Caco-2 (cell line): ENCODE data around the gene GPR52. TPM values are rescaled to one million over a fixed set of nuclear protein-coding genes. Genes with fewer than 3 reads are reported as not detected.

Source experiments
- BruUV-seq: library from RNA; stranded (reverse); fragments of 400-500 nt; replicated peaks from 2 replicates; lab custom pipeline; 2021; lab: Mats Ljungman, UMichigan
- CTCF ChIA-PET: fragments of 300-600 bp; sonication (Branson Sonifier 250); formaldehyde crosslinking; loops from one replicate; lab custom pipeline; 2022; ENCODE audit warnings: antibody characterized with exemption; lab: Charles Lee
- POLR2A ChIA-PET: fragments of 300-600 bp; sonication (Branson Sonifier 250); formaldehyde crosslinking; loops from one replicate; lab custom pipeline; 2022; ENCODE audit warnings: antibody characterized with exemption; lab: Charles Lee
- DNase-seq, 2 experiments: peaks; one replicate each; pipeline versions ENCODE4 v3.0.0 to v3.0.0-alpha.2; 2020 to 2022
- H3K27me3 ChIP-seq: replicated peaks from 2 replicates; pipeline ENCODE4 v1.6.0; 2011; ENCODE audit warnings: low read length; ENCODE audit not compliant: control insufficient read depth, insufficient read depth
- H3K36me3 ChIP-seq: 2 replicates; pipeline ENCODE4 v1.5.1; 2011; ENCODE audit warnings: low read length; ENCODE audit not compliant: control insufficient read depth, insufficient read depth
- H3K4me1 ChIP-seq: fragments of 250-450 bp; sonication (Bioruptor Pico); 2 replicates; pipeline ENCODE4 v1.5.1; 2020; ENCODE audit warnings: mild to moderate bottlenecking
- H3K4me3 ChIP-seq: 2 replicates; pipeline ENCODE4 v1.5.1; 2011; ENCODE audit warnings: low read depth, mild to moderate bottlenecking, control low read depth, low read length
- H3K9me3 ChIP-seq: fragments of 250-450 bp; sonication (Bioruptor Pico); 2 replicates; pipeline ENCODE4 v1.5.1; 2020; ENCODE audit warnings: mild to moderate bottlenecking, moderate library complexity
- H3K27ac Mint-ChIP-seq: one replicate; pipeline ENCODE4 v1.8.0; 2022; ENCODE audit warnings: mixed read lengths; ENCODE audit not compliant: unreplicated experiment
- H3K27me3 Mint-ChIP-seq: one replicate; pipeline ENCODE4 v1.8.0; 2022; ENCODE audit warnings: mixed read lengths; ENCODE audit not compliant: insufficient read depth, unreplicated experiment
- H3K36me3 Mint-ChIP-seq: one replicate; pipeline ENCODE4 v1.8.0; 2022; ENCODE audit warnings: mild to moderate bottlenecking, mixed read lengths; ENCODE audit not compliant: insufficient read depth, unreplicated experiment
- H3K4me1 Mint-ChIP-seq: one replicate; pipeline ENCODE4 v1.8.0; 2022; ENCODE audit warnings: low read depth, mixed read lengths; ENCODE audit not compliant: unreplicated experiment
- H3K4me3 Mint-ChIP-seq: one replicate; pipeline ENCODE4 v1.8.0; 2022; ENCODE audit warnings: mild to moderate bottlenecking, moderate library complexity, mixed read lengths; ENCODE audit not compliant: unreplicated experiment
- H3K9me3 Mint-ChIP-seq: one replicate; pipeline ENCODE4 v1.8.0; 2022; ENCODE audit warnings: mixed read lengths; ENCODE audit not compliant: unreplicated experiment
- CTCF ChIP-seq, 2 experiments: fragments of 200-600 bp in 1 of 2; IDR thresholded peaks; 1 replicate in 1 of 2; 2 replicates in 1 of 2; pipeline versions ENCODE4 v1.5.1 to v1.8.0; 2011 to 2022; ENCODE audit warnings: antibody characterized with exemption in 1 of 2, control low read depth in 1 of 2, inconsistent platforms in 1 of 2, low read depth in 1 of 2, low read length in 1 of 2, mild to moderate bottlenecking in 1 of 2, moderate library complexity in 1 of 2; ENCODE audit not compliant: insufficient read depth in 1 of 2, severe bottlenecking in 1 of 2, unreplicated experiment in 1 of 2
- intact Hi-C: fragments of 100-400 bp; cut with micrococcal nuclease; formaldehyde crosslinking; loops from one replicate; pipeline ENCODE4 v1.10.0; 2022; ENCODE audit not compliant: unreplicated experiment
- total RNA-seq: library from RNA; stranded (reverse); gene quantifications from 2 replicates; pipeline ENCODE4 v1.2.3, GENCODE V29; 2022

Gene GPR52
- total RNA-seq, 1 experiment from 2014 or later, result 0.75 TPM

GRCh38 chr1:174428739-174429138 lies 19.0 kb upstream of the GPR52 start:
- H3K36me3 Mint-ChIP-seq, result no peaks in the 10 kb centered on the region
- H3K36me3 ChIP-seq, result no peaks in the 10 kb centered on the region
- no peaks in the 10 kb centered on the region for H3K27me3 Mint-ChIP-seq
- no TSS peak for BruUV-seq
- ChIA-PET CTCF (no interaction called here), POLR2A (no interaction called here)
- no peaks in the 10 kb centered on the region for H3K27me3 ChIP-seq
- DNase-seq, result no peak
- intact Hi-C loops, result no loop called here
- no peaks in the 10 kb centered on the region for H3K4me1 Mint-ChIP-seq
- H3K9me3 Mint-ChIP-seq, result no peaks in the 10 kb centered on the region
- H3K27ac Mint-ChIP-seq, result no peak overlapping the region
- TF ChIP-seq CTCF (IDR thresholded peaks at IDR 0.05; ENCODE audit: insufficient read depth in 1 of 2, low read depth in 1 of 2, low read length in 1 of 2, severe bottlenecking in 1 of 2, unreplicated experiment in 1 of 2), result no peak
- H3K4me3 ChIP-seq, result no peak overlapping the region
- no peak overlapping the region for H3K4me3 Mint-ChIP-seq
- H3K4me1 ChIP-seq, result no peaks in the 10 kb centered on the region
- no peaks in the 10 kb centered on the region for H3K9me3 ChIP-seq

- TF ChIP-seq CTCF (IDR thresholded peaks at IDR 0.05; ENCODE audit: insufficient read depth in 1 of 2, low read depth in 1 of 2, low read length in 1 of 2, severe bottlenecking in 1 of 2, unreplicated experiment in 1 of 2), result no peak
- BruUV-seq, result no TSS peak
- ChIA-PET CTCF (no interaction called here), POLR2A (no interaction called here)
- Histone ChIP-seq H3K27me3 (no peaks in the 10 kb centered on the region), H3K4me3 (no peak overlapping the region), H3K36me3 (no peaks in the 10 kb centered on the region), H3K9me3 (peaks cover 3% of the 10 kb centered on the region; the same call in 1 of the 2 replicates), H3K4me1 (no peaks in the 10 kb centered on the region)
- H3K4me3 Mint-ChIP-seq, result no peak overlapping the region
- H3K36me3 Mint-ChIP-seq, result no peaks in the 10 kb centered on the region
- intact Hi-C loops, result no loop called here
- DNase-seq, result no peak
- no peaks in the 10 kb centered on the region for H3K27me3 Mint-ChIP-seq
- H3K9me3 Mint-ChIP-seq, result peaks cover 10% of the 10 kb centered on the region
- H3K27ac Mint-ChIP-seq, result no peak overlapping the region
- H3K4me1 Mint-ChIP-seq, result no peaks in the 10 kb centered on the region
These were observed 14.3 kb upstream of the GPR52 start for GRCh38 chr1:174433451-174433850.

DNA sequence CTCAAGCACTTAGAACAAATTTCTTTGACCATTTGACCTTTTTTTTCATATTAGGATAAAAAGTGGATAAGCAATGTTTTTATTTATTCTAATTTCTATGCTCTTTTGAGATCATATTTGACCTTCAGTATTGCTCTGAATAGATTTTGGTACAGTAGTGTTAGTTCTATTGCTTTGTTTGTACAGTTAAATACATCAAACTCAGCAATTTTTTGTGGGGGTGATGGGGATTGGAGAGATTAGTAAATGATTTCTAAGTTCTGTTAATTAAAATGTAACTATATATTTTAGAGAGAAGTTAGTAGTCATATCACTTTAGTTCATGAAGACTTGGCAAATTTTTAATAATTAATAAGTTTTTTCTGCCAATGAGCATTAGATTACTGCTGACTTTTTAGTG lies 2.4 kb upstream of the GPR52 start:
- Mint-ChIP-seq H3K9me3 (no peaks in the 10 kb centered on the region), H3K27ac (no peak overlapping the region), H3K4me1 (no peaks in the 10 kb centered on the region), H3K4me3 (no peak overlapping the region), H3K36me3 (no peaks in the 10 kb centered on the region), H3K27me3 (no peaks in the 10 kb centered on the region)
- DNase-seq, result no peak
- no peaks in the 10 kb centered on the region for H3K36me3 ChIP-seq
- no TSS peak for BruUV-seq
- H3K4me1 ChIP-seq, result no peaks in the 10 kb centered on the region
- no peak overlapping the region for H3K4me3 ChIP-seq
- no peaks in the 10 kb centered on the region for H3K9me3 ChIP-seq
- H3K27me3 ChIP-seq, result no peaks in the 10 kb centered on the region
- intact Hi-C loops, result no loop called here
- ChIA-PET POLR2A (no interaction called here), CTCF (no interaction called here)
- TF ChIP-seq CTCF (IDR thresholded peaks at IDR 0.05; ENCODE audit: insufficient read depth in 1 of 2, low read depth in 1 of 2, low read length in 1 of 2, severe bottlenecking in 1 of 2, unreplicated experiment in 1 of 2), result no peak
